Mesendoderm (in vitro differentiated cells): ENCODE measurements around the gene GALNT9.
A peak's percentile ranks its signal among the peaks of the same experiment; 100 is the strongest.

ENCODE experiments used
- DNase-seq: peaks from one replicate; pipeline ENCODE4 v3.0.0; 2013
- H2AK5ac ChIP-seq: 2 replicates; pipeline ENCODE4 v1.6.1; 2013; ENCODE audit warnings: low read length, inconsistent platforms
- H2BK120ac ChIP-seq: 2 replicates; pipeline ENCODE4 v1.6.1; 2013; ENCODE audit warnings: low read depth, mild to moderate bottlenecking, low read length, moderate library complexity, mixed read lengths
- H2BK15ac ChIP-seq: replicated peaks from 2 replicates; pipeline ENCODE4 v1.6.1; 2013; ENCODE audit warnings: low read depth, mild to moderate bottlenecking, moderate library complexity
- H2BK5ac ChIP-seq: 2 replicates; pipeline ENCODE4 v1.6.1; 2013; ENCODE audit warnings: low read length, inconsistent platforms
- H3K18ac ChIP-seq: 2 replicates; pipeline ENCODE4 v1.6.1; 2013; ENCODE audit warnings: mild to moderate bottlenecking, low read length, mixed read lengths
- H3K23ac ChIP-seq: one replicate; pipeline ENCODE4 v1.6.1; 2013; ENCODE audit warnings: low read length
- H3K27ac ChIP-seq: 2 replicates; pipeline ENCODE4 v1.5.1; 2013; ENCODE audit warnings: low read depth, mild to moderate bottlenecking, inconsistent platforms, low read length, moderate library complexity
- H3K27me3 ChIP-seq: 2 replicates; pipeline ENCODE4 v1.6.1; 2013; ENCODE audit warnings: low read length, control low read depth, mild to moderate bottlenecking, inconsistent platforms; ENCODE audit not compliant: insufficient read depth, poor library complexity
- H3K36me3 ChIP-seq: 2 replicates; pipeline ENCODE4 v1.6.1; 2013; ENCODE audit warnings: low read length, inconsistent platforms; ENCODE audit not compliant: control insufficient read depth, insufficient read depth
- H3K4ac ChIP-seq: one replicate; pipeline ENCODE4 v1.6.1; 2013; ENCODE audit warnings: low read depth, mild to moderate bottlenecking, low read length, moderate library complexity
- H3K4me1 ChIP-seq: 2 replicates; pipeline ENCODE4 v1.6.1; 2013; ENCODE audit warnings: low read depth, low read length, inconsistent platforms; ENCODE audit not compliant: control insufficient read depth
- H3K4me2 ChIP-seq: 2 replicates; pipeline ENCODE4 v1.6.1; 2013; ENCODE audit warnings: low read length
- H3K4me3 ChIP-seq: 2 replicates; pipeline ENCODE4 v1.5.1; 2013; ENCODE audit warnings: mild to moderate bottlenecking, low read length
- H3K56ac ChIP-seq: one replicate; pipeline ENCODE4 v1.6.1; 2013; ENCODE audit warnings: low read length
- H3K79me1 ChIP-seq: 2 replicates; pipeline ENCODE4 v1.6.1; 2013; ENCODE audit warnings: low read length, inconsistent platforms
- H3K79me2 ChIP-seq: 2 replicates; pipeline ENCODE4 v1.6.1; 2013; ENCODE audit warnings: mild to moderate bottlenecking, low read length; ENCODE audit not compliant: control insufficient read depth, insufficient read depth
- H3K9ac ChIP-seq: 2 replicates; pipeline ENCODE4 v1.6.1; 2013; ENCODE audit warnings: low read length, inconsistent platforms
- H4K5ac ChIP-seq: one replicate; pipeline ENCODE4 v1.6.1; 2013; ENCODE audit warnings: low read length
- H4K8ac ChIP-seq: one replicate; pipeline ENCODE4 v1.6.1; 2013; ENCODE audit warnings: low read depth, mild to moderate bottlenecking, control low read depth, low read length, moderate library complexity
- WGBS: extraction: QIAGEN DNeasy Blood & Tissue Kit; methylation state at CpG from one replicate; pipeline ENCODE4 v1.1.7; 2013; ENCODE audit warnings: low lambda C conversion rate, missing lambda C conversion rate; ENCODE audit not compliant: insufficient coverage; ENCODE audit errors: extremely low coverage; 5-methylcytosine and 5-hydroxymethylcytosine counted together

The GALNT9 gene

DNA sequence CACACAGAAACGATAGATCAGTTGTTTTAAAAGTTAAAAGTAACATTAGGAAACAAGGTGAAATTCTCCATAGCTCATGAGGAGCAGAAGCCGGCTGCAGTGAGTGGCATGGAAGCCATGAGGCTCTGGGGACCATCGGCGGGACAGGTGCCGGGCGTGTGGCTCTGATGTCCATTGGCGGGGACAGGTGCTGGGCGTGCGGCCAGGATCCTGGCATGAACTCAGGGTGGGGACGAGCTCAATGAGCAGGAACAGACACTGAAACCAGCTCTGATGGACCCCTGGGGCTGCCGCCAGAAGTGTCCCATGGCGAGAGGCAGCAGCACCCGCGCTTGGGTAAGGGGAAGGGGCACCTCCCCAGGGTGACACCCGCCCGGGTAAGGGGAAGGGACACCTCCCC lies 110.1 kb downstream of the GALNT9 start:
- Histone ChIP-seq H4K8ac (no peak overlapping the region), H2BK15ac (no peak overlapping the region), H3K79me2 (no peaks in the 10 kb centered on the region), H3K23ac (no peak overlapping the region), H2BK5ac (no peak overlapping the region), H4K5ac (no peak overlapping the region), H3K27ac (no peak overlapping the region), H3K4ac (no peak overlapping the region), H3K36me3 (no peaks in the 10 kb centered on the region), H3K56ac (no peak overlapping the region), H3K9ac (no peak overlapping the region), H3K4me2 (no peak overlapping the region), H3K18ac (no peak overlapping the region), H2AK5ac (no peak overlapping the region), H2BK120ac (no peak overlapping the region), H3K27me3 (no peaks in the 10 kb centered on the region), H3K79me1 (no peaks in the 10 kb centered on the region), H3K4me3 (no peak overlapping the region), H3K4me1 (no peaks in the 10 kb centered on the region)
- no peak for DNase-seq
- WGBS, result no CpG with 5 or more reads among the region's 16 CpGs

DNA sequence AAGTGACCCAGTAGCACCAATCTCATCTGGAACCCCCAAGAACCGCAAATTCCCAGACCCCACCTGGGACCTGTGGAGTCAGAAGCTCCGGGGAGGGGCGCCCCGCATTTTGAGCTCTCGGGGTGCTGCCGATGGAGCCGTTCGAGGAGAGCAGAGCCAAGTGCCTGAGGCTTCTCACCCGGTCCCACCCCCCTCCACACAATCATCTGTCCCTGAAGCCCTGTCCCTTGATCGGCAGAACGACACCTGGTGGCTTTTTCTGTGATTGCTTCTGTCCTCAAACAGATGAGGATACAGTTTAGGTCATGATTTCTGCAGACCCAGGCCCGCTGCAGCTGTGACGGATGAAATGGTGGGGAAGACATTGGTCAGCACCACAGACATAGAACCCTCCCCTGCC lies 110.5 kb downstream of the GALNT9 start:
- Histone ChIP-seq H3K79me2 (no peaks in the 10 kb centered on the region), H3K4me1 (no peaks in the 10 kb centered on the region), H3K4me2 (no peak overlapping the region), H3K23ac (no peak overlapping the region), H4K5ac (no peak overlapping the region), H2BK15ac (no peak overlapping the region), H3K79me1 (no peaks in the 10 kb centered on the region), H3K36me3 (no peaks in the 10 kb centered on the region), H3K4me3 (no peak overlapping the region), H3K18ac (no peak overlapping the region), H3K9ac (no peak overlapping the region), H3K27me3 (no peaks in the 10 kb centered on the region), H4K8ac (no peak overlapping the region), H2BK120ac (no peak overlapping the region), H3K56ac (no peak overlapping the region), H2AK5ac (no peak overlapping the region), H2BK5ac (no peak overlapping the region), H3K27ac (no peak overlapping the region), H3K4ac (no peak overlapping the region)
- WGBS, result no CpG with 5 or more reads among the region's 13 CpGs
- peak; percentile 79 for DNase-seq

DNA sequence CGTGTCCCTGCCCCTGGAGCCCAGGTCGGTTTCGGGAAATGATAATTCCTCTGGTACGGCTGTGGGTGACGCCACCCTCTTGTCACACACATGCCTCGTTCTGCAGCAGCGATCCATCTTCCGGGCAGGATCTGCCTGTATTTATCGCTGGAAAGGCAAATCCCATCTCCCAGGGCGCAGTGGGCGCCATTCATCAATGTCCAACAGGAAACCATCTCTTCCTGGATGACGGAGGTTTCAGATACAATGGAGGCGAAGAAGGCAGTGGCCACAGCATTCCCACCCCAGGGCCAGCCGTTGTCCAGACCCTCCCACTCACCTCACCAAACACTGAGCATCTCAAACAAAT lies 110.9 kb downstream of the GALNT9 start:
- no peak overlapping the region for H2BK120ac ChIP-seq
- H4K5ac ChIP-seq, result no peak overlapping the region
- no peak overlapping the region for H2BK15ac ChIP-seq
- H3K27me3 ChIP-seq, result no peaks in the 10 kb centered on the region
- no peaks in the 10 kb centered on the region for H3K36me3 ChIP-seq
- H3K56ac ChIP-seq, result no peak overlapping the region
- no peak overlapping the region for H4K8ac ChIP-seq
- H2BK5ac ChIP-seq, result no peak overlapping the region
- H3K79me1 ChIP-seq, result no peaks in the 10 kb centered on the region
- no peak overlapping the region for H3K9ac ChIP-seq
- no peak overlapping the region for H3K4ac ChIP-seq
- no peak overlapping the region for H3K4me3 ChIP-seq
- no peak for DNase-seq
- no peak overlapping the region for H3K18ac ChIP-seq
- no peak overlapping the region for H2AK5ac ChIP-seq
- no peak overlapping the region for H3K4me2 ChIP-seq
- H3K23ac ChIP-seq, result no peak overlapping the region
- H3K4me1 ChIP-seq, result no peaks in the 10 kb centered on the region
- no CpG with 5 or more reads among the region's 14 CpGs for WGBS
- H3K79me2 ChIP-seq, result no peaks in the 10 kb centered on the region
- H3K27ac ChIP-seq, result no peak overlapping the region

GRCh38 chr12:132217800-132218526 lies 111.4 kb downstream of the GALNT9 start:
- Histone ChIP-seq H3K27ac (no peak overlapping the region), H4K8ac (no peak overlapping the region), H3K4me1 (no peaks in the 10 kb centered on the region), H2AK5ac (no peak overlapping the region), H2BK15ac (no peak overlapping the region), H2BK5ac (no peak overlapping the region), H2BK120ac (no peak overlapping the region), H3K27me3 (no peaks in the 10 kb centered on the region), H3K79me1 (no peaks in the 10 kb centered on the region), H3K79me2 (no peaks in the 10 kb centered on the region), H3K9ac (no peak overlapping the region), H3K36me3 (no peaks in the 10 kb centered on the region), H3K18ac (no peak overlapping the region), H3K4me3 (no peak overlapping the region), H3K56ac (no peak overlapping the region), H3K23ac (no peak overlapping the region), H4K5ac (no peak overlapping the region), H3K4me2 (no peak overlapping the region), H3K4ac (no peak overlapping the region)
- 100% methylated on average over 1 of the region's 7 CpGs for WGBS
- no peak for DNase-seq

DNA sequence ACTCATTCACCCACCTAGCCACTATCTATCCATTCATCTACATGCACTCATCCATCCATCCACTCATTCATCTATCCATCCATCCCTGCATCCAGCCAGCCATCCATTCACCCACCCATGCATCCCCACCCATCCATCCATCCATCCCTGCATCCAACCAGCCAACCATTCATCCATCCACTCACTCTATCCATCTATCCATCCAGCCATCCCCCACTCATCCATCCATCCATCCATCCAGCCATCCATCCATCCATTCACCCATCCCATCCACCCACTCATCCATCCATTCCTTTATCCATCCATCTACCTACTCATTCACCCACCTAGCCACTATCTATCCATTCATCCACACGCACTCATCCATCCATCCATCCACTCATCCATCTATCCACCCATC lies 112.0 kb downstream of the GALNT9 start:
- Histone ChIP-seq H2BK5ac (no peak overlapping the region), H4K8ac (no peak overlapping the region), H3K56ac (no peak overlapping the region), H3K4me2 (no peak overlapping the region), H4K5ac (no peak overlapping the region), H3K4me1 (no peaks in the 10 kb centered on the region), H3K4ac (no peak overlapping the region), H3K9ac (no peak overlapping the region), H3K27me3 (no peaks in the 10 kb centered on the region), H3K79me2 (no peaks in the 10 kb centered on the region), H3K18ac (no peak overlapping the region), H3K27ac (no peak overlapping the region), H3K79me1 (no peaks in the 10 kb centered on the region), H3K4me3 (no peak overlapping the region), H2BK120ac (no peak overlapping the region), H3K36me3 (no peaks in the 10 kb centered on the region), H2AK5ac (no peak overlapping the region), H3K23ac (no peak overlapping the region), H2BK15ac (no peak overlapping the region)
- no peak for DNase-seq
- no CpG with 5 or more reads among the region's 1 CpG for WGBS

- H3K27me3 ChIP-seq, result no peaks in the 10 kb centered on the region
- no peak overlapping the region for H4K5ac ChIP-seq
- H3K9ac ChIP-seq, result no peak overlapping the region
These were observed 112.9 kb downstream of the GALNT9 start for GRCh38 chr12:132216354-132216987.

More at GRCh38 chr12:132216354-132216987, 112.9 kb downstream of the GALNT9 start:
- Histone ChIP-seq H3K23ac (no peak overlapping the region), H2BK120ac (no peak overlapping the region), H3K4me1 (no peaks in the 10 kb centered on the region), H2AK5ac (no peak overlapping the region), H3K79me1 (no peaks in the 10 kb centered on the region), H3K4me2 (no peak overlapping the region), H3K79me2 (no peaks in the 10 kb centered on the region), H3K4me3 (no peak overlapping the region), H3K36me3 (no peaks in the 10 kb centered on the region), H3K27ac (no peak overlapping the region), H3K18ac (no peak overlapping the region), H2BK5ac (no peak overlapping the region), H4K8ac (no peak overlapping the region), H2BK15ac (no peak overlapping the region), H3K56ac (no peak overlapping the region), H3K4ac (no peak overlapping the region)
- no peak for DNase-seq
- no CpG with 5 or more reads among the region's 21 CpGs for WGBS
